Ovary (tissue), 3 donors: ENCODE data around the gene LCNL1.

Experiments used
- CTCF ChIP-seq, 3 donors: fragments of 450-650 bp in 2 of 3; fragments of 200-600 bp in 1 of 3; IDR thresholded peaks; one replicate each; pipeline versions ENCODE4 v1.5.1 to v1.8.0; 2016 to 2022; ENCODE audit warnings: antibody characterized with exemption in 3 of 3, mild to moderate bottlenecking in 1 of 3
- EP300 ChIP-seq: sonication (generic); formaldehyde crosslinking; IDR thresholded peaks from one replicate; pipeline ENCODE4 v1.6.1; 2017; ENCODE audit warnings: antibody characterized with exemption
- POLR2A ChIP-seq: fragments of 450-650 bp; IDR thresholded peaks from one replicate; pipeline ENCODE4 v1.6.1; 2017; ENCODE audit warnings: antibody characterized with exemption, mild to moderate bottlenecking, moderate library complexity
- donor health status: DM: no; HTN: no; CAD: no.

DNA sequence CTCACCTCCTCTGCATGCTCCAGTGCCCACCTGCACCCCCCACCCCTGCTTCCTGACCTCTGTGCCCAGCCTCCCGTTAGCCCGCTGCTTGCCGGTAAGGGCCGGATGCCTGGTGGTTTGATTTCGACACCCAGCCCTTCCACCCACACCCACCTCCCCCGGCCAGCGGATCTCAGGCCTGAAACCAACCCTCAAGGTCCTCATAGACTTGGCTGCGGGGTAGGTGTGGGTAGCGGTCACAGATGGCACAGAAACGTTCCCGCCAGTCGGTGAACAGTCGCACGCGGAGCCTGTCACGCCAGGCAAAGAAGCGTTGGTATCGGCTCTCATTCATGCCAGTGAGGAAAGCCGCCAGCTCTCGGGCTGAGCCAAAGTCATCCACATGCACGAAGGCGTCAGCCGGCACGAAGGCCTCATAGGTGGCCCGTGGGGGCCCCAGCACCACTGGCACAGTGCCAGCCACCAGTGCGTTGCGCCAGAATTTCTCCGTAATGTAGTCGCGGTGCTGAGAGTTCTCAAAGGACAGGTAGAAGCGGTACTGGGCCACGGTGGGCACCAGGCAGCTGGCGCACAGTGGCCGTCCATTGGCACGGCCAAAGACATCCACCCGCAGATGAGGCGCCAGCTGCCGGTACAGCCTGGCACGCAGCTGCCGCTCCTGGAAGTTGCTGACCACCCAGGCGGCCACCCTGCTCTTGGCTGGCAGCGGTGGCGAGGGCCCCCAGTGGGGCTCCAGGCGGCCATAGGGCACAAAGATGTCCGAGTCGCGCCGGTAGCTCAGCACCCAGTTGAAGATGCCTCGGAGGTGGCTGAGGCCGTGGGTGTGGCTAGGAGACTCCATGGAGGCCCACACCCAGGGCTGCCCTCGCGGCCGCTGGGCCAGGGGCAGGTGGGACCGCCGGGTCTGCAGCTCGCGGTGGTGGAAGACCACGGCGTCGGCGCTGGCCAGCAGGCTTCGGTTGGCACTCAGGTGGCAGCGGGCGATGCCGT is 48.0 kb downstream of the LCNL1 start:
- TF ChIP-seq CTCF (IDR thresholded peaks at IDR 0.05): no peak
- TF ChIP-seq EP300: no peak
- no peak for TF ChIP-seq POLR2A
